T-helper 9 cell (primary cell): Measurements from ENCODE around the gene CERS3.

Experiments used
- DNase-seq: peaks from one replicate; pipeline ENCODE4 v3.0.0-alpha.2; 2020

The CERS3 gene

DNA sequence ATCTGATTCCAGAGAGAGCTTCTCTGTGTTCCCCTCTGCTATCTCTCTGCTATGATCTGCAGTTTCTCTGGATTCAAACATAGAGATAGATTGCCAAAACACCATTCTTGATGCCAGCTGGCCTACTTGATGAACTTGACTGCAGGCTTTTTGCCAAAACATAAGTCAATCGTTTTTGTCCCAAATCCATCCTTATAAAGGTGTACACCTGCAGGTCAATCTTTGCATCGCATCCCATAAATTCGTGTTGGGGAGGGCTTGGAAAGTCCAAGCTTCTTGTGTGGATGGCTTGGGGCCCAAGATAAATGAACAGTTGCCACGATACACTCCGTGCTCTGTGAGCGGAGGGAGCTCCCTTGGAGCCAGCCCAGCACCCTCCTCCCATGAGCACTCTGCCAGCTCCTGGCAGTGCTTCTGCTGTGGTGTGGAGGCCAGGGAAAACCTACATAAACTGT, 2.7 kb downstream of the CERS3 start:
- DNase-seq: no peak

DNA sequence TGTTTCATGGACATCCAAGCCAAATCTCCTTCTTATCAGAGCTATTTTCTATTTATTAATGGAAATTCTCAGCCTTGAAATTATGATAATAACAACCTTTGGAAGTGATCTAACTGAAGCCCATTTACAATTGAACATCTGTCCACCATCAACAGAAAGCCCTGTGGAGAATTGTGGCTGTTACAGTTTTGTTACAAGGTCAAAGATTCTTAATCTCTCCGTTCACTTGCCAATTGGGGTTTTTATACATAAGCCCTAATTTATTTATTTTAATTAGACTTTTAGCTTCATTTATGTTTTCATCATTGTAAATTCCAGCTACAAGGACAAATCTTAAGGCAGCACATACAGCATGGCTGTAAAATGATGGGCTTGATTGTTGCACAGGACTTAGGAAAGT, 3.3 kb downstream of the CERS3 start:
- DNase-seq: no peak

DNA sequence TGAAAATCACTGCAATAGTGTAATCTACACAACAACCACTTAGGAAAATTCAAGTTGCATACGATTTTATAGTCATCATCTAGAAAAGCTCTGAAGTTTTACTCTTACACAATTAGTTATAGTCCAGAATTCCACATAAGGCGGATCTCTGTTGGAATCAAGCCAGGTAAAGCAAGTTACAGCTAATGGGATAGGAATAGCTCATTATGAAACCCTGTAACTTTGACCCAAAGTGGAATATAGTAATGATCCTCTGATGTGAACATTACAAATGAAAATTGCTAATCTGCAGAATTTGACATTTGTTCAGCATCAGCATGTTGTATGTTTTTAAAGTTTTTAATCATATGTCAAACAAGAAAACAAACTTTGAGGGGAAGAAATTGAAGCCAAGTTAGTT, 4.4 kb downstream of the CERS3 start:
- no peak for DNase-seq

DNA sequence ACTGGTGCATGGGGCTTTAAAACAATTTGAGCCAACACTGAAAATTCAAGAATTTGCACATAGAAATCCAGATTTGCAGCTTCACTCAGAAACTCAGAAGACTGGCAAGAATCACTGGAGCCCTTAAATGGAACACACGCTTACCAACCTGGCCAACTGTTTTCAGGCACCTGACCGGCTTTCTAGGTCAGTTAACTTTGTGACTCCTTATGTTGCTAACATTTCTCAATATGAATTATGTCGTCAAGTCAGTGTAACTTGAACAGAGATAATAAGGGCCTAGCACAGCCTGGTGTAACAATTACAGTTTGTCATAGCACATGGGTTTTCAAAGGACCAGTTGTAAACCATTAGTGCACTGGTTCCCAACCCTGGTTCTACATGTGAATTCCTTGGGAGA, 6.8 kb downstream of the CERS3 start:
- no peak for DNase-seq

DNA sequence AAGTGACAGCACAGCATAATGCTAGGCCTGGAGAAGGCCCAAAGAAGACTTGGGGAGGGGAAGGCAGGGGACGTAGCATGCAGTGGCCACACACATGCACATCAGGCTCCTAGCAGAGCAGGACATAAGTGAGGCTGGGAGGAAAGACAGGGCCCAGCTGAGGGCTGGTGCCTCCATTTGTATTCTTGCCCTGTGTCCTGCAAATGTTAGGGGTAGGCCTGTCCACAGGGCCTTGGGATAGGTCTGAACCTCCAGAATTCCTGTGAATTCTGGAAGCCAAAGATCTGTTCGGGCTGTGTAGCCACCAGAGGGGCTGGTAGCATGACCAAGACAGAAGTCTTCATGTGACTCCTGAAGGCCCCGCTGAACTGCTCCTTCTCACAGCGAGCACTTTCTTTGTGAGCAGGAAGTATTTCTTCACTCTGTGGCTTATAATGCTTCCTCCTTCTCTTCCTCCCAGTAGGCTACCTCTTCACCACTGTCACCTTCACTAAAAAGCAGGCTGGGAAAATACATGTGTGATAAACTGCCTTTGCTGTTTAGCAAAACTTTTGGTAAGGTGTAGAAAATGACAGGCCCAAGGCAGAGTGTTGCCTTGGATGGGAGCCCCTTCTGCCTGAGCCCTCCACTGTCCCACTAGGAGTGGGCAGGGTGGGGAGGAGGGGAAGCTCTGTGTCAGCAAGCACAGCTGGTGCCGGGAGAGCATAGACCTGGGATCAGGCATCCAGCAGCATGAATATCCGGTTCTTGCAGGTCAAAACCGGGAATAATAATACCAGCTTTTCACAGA, 8.4 kb downstream of the CERS3 start:
- DNase-seq: no peak

DNA sequence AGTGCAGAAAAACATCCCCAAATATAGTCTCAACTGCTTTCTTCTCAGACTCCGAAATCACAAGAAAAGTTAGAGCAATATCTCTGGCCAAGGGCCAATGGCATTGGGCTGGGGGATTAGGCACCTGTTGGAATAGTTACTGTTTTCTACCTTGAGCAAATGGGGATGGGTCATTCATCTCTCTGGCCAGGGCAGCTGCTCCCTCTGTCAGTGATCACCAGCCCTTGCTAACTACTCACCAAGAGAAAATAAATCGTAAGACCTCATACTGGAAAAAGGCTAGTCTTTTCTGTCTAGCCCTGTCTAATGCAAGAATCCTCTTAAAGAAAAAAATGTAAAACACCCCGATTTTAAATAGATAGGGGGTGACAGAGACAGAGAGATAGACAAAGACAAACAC, 10.9 kb downstream of the CERS3 start:
- DNase-seq: no peak

DNA sequence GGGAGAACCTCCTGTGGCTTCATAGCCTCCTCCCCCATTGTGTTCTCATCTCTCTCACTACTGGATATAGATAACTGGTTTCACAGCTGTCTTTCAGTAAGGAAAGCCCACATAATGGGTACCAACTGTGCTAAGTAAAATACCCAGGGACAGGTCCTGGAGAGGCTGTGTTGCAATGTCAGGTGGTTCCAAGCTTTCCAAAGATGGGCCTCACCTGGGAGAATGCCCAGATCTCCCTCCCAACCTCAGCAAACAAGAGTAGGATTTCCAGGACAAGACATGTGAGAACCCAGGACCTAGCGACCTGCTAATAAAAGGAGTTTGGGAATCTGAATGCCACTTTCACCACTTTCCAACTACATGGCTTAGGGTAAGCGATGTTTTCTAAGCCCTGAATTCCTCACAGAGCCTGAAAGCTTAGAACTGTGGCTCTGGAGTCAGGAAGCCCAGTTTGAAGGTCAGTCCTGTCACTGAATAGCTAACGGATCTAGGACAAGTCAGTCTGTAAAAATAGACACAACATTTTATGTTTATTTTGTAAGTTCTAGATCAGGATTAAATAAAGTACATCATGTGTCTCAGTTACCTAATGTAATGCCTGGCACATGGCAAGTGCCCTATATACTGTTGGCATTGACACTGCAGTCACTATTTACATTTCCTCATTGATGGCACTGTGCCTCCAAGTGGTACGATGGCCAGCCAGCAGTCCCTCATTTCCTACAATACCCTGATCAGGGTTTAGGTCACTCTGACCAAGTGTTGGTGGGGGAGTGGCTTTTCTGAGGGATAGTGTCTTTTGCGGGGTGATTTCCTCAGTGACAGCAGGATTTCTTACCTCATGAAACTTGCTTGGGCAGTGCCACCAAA, 11.9 kb downstream of the CERS3 start:
- DNase-seq: no peak

DNA sequence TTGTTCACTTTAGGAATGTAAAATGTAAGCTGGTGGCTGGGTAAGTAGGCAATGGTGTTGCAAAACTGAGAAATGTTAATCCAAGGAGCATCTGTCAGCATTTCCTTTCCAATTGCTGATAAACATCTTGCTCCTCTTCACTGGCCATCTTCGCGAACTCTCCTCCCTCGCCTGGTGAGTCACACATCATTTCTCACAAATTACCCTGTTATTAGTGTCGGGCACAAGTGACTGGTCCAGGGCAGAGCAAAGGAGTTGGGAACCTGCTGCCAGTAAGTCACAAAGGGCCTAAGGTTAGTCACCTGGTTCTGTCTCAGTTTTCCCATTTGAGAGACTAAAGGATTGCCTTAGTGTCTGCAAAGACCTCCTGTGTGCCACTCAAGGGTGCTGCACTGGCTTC, 13.0 kb downstream of the CERS3 start:
- no peak for DNase-seq

DNA sequence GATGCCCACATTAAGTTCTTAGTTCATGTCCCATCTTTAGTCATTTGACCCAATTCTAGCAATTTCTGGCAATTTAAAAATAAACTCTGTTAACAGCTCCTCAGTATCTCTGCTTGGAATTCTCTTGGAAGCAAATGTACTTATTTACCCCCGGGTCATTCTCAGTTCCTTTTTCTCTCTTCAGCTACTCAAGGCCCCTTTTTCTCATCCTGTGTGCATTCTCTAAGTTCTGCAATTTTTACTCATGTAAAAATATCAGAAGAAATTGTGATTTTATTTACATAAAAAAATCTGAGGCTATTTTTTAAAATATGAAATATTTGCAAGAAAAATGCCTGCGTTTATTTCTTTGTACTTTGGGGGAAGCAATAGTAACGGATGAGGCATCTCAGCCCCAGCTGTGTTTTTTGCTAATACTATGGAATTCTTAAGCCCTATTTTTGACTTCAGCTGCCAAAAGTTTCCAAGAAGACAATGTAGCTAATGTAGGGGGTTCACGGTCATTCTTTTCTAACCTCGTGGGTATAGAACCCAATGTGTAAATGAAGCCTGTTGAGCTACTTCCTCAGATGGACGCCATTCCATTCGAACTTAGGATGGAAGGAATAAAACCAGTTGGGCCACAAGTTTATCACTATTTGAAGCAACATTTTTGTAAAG, 20.0 kb downstream of the CERS3 start:
- no peak for DNase-seq

DNA sequence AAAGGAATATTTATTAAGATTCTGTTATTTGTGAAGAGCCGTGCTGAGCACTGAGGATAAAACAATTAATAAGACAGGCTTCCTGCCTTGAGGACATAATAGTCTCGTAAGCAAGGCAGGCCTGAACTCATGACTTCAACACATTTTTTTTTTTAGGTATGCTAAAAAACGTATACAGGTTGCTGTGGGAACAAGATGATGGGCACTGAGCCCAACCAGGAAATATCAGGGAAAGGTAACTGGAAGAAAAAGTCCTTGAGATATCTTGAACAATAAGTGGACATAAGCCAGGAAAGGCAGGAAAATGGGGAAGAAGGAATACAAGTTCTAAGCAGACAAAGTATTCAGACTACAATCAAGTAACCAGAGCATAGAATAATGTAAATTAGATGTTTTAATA, 26.1 kb downstream of the CERS3 start:
- DNase-seq: no peak

DNA sequence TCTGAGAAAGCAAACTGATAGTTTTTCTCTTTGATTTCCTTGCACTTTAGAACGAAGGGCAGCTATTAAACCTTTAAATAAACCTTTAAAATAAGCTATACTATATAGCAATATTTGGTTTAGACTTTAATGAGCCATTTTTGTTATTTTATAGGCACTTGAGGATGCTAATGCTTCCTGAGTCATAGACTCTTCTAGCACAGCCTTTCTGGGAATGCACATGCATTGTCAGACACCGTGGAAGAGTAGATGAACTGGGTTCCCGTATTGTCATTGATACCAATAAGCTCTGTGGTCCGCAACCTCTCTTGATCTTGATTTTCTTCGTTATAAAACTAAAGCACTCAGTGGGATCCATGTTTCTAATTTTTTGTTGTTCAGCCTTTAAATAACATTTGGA, 27.6 kb downstream of the CERS3 start:
- DNase-seq: no peak

DNA sequence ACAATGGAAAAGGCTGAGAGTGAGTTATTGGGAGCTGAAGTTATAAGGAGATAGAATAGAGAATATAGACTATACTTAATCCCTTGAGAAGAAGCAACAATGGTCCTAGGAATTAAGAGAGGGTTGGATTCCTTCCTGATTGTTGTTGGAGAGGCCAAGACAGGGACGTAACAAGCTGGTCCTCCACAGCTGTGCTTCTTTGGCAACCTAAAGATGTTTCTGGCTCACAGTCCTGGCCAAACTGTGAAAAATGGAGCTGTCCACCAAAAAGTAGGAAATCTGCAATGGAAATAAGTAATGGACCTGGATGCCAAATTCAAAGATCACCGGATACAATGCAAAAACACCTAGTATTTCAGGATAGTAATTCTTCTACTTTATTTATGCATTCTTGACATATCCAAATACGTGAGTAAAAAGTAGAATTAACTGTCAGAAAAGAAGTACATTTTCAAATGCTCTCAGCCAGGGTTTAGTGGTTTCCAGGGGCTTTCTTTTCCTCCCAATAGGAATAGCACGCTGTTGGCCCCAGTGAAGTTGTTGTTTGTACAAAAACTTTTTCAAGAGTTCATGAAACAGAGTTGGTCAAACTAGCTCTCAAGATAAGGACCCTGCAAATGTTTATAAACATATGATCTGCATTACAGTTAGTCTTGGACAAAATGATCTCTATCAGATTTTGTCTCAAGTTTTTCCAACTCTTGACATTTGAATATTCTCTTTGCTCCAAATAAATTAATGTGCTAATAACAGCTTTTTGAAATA, 28.3 kb downstream of the CERS3 start:
- DNase-seq: no peak

DNA sequence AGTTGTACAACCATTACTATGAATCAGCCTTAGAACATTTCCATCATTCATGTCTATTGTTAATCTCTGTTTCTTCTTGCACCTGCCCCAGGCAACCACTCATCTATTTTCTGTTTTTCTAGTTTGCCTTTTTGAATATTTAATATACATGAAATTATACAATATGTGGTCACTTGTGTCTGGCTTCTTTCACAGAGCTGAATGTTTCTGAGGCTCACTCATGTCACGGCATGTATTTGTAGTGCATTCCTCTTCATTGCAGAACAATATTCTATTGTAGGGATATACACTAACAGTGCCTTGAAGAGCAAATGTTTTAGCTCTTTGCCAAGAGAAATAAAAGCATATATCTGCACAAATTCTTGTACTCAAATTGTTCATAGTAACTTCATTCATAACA, 32.9 kb downstream of the CERS3 start:
- no peak for DNase-seq

DNA sequence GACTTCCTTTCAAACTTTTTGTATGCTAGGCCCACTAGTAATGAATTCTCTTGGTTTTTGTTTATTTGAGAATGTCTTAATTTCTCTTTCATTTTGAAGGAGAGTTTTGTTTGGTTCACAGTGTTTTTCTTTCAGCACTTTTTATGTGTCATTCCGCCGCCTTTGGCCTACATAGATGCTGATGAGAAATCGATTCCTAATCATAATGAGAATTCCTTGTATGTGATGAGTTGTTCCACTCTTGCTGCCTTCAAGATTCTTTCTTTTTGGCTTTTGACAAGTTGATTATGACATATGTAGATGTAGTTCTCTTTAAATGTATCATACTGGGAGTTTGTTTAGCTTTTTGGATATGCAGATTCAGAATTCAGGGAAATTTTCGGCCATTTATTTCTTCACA, 35.5 kb downstream of the CERS3 start:
- DNase-seq: no peak

DNA sequence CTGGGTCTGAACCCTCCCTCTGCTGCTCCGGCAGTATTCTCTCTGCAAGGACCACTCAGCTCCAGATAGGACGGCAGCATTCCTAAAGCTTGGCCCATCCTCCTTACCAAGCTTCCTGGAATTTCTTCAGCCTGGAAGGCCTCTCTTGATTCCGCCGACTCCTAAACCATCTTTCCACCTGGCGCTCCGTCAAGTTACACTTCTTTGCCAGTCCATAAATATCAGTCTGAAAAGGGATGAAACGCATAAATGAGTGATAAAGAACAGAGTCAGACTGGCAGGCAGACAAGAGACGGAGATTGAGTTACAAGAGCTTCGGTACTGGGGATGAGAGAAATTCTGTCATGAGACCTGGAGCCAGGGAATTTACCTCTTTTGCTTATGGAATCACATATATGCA, 44.3 kb downstream of the CERS3 start:
- no peak for DNase-seq

DNA sequence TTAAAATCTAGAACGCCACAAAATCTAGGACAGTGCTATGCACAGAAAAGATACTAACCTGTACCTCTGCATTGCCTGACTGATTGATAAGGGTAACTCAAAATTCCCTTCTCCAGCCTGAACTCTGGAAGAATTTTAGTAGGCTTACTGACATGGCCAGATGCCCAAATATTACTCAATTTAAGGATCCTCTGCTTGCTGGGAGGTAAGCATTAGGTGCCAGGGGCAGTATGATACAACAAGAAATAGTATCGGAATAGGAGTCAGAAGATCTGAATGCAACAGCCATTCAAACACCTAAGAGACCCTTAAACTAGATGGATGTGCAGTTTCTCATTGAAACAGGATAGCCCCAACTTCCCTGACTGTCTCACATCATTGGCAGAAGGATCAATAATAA, 45.4 kb downstream of the CERS3 start:
- DNase-seq: no peak

DNA sequence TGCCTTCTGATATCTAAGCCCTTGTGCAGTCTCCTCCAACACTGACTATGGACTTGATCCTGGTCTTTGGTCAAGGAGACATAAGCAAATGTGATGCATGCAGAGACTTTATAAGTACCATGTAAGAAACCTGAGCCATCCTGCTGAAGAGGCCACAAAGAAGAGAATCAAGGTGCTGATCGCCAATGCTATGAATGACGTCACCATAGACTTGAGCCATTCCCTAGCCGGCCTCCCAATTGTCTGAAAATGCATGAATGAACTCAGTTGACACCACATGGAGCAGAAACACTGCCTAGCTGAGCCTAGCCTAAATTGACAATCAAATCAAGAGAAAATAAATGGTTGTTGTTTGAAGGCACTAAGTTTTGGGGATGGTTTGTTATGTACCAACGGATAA, 51.9 kb downstream of the CERS3 start:
- no peak for DNase-seq

DNA sequence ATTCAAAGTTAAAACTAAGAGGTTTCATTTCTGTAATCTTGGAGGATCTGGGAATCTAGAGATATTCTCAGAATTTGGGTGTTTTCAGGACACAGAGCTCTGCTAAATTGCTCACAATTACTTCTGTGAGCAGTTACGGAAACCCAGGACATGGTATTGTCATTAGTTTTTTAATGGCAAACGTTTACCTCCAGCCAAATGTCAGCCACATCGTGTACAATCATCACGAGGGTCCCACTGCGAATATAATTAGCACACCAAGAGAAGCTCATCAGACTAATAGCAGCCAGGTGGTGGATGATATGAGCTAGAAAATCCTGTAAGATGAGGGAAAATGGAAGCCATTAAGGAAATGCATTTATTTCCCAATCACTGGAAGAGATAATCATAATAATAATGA, 56.0 kb downstream of the CERS3 start:
- DNase-seq: no peak

DNA sequence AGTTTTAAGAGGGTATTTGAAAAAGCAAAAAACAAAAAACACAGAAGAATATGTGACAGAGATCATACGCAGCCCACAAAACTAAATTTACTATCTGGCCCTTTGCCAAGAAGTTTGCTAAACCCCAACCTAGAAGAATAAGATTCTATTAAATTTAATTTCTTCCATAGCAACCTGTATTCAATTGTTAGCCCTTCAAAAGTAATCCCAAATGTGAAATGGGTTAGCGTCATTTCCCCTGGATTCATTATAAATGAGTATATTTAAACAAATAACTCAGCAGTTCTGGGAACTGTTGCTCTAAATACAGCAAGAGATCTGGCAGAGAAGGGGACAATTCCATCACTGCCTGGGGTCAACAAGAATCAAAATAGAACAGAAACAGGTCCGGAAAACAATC, 56.8 kb downstream of the CERS3 start:
- DNase-seq: no peak

DNA sequence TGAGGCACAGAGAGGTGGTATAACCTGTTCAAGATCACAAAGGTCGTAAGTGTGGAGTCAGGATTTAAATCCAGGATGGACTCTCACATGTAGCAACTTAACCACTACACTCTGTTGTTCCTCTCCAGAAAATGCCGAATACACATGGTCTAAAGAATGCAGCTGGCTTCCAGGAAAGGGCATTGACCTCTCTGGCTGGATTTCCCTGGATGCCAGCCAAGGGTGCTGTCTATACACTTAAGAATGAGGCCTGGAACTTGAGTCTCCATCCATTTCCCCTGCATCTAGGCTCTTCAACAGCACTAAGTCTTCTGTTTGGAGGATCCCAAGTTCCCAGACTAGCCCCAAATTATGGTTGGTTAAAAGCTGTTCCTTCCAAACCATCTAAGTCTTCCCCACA, 60.5 kb downstream of the CERS3 start:
- DNase-seq: no peak

DNA sequence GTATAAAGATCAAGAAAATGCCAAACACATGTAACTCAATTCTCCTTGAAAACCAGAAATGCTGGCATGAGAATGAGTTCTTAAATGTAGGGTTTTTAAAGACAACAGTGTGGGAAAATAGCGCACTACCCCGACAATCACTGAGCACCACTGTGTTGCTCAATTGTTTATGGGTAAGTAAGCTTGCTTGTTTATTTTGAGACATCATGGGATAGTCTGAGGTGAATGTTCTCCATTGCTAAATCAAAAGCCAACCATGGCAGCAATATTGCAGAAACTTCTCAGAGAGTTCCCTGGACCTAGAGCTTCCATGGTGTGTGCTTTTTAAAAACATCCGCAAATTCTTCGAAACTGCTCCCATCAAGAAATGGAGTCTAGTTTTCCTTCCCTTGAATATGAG, 62.7 kb downstream of the CERS3 start:
- no peak for DNase-seq

DNA sequence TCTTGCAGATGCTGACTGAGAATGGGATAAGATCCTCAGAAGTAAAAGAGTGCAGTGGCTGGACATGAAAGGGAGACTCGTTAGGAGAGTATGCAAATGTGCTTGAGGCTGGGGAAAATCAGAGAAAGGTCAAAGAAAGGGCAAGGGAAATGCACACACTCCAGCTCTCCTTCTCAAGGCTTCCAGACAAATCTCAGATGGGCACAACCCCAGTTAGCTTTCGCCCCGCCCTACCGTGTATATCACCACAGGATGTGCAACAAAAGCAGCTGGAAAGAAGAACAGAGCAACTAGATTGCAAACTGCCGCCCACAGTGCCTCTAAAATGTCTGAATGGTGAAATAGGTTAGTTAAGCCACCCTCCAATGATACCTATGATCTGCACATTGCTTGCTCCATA, 63.9 kb downstream of the CERS3 start:
- no peak for DNase-seq

DNA sequence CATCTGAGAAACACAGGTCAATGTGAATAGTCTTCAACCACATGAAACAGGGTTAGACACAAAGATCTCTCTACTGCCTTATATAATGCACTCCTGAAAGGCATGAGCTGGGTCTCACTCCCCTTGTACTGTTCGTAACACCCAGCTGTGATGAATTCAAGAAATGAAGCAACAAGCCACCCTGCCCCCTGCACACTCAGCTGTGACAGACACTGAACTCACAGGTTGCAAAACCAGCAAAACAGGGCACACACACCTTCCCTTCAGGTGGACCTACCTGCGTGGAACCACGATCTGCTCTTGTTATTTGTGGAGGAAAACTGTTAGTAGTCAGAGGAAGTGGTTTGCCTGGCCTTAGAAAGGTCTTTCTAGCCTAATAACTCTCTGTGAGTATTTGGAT, 64.5 kb downstream of the CERS3 start:
- no peak for DNase-seq
